GM23248 (cell line): ENCODE measurements around the gene SCRN2. TPM values are rescaled to one million over a fixed set of nuclear protein-coding genes. Genes with fewer than 3 reads are reported as not detected.

ENCODE experiments used
- DNase-seq: peaks from one replicate; pipeline ENCODE4 v3.0.0-alpha.2; 2015
- H2AFZ ChIP-seq: fragments of 200-600 bp; sonication (generic); 2 replicates; pipeline ENCODE4 v1.6.1; 2016; ENCODE audit warnings: antibody characterized with exemption
- H3F3A ChIP-seq: fragments of 200-600 bp; sonication (generic); 2 replicates; pipeline ENCODE4 v1.6.1; 2016; ENCODE audit warnings: mild to moderate bottlenecking, antibody characterized with exemption, mixed run types; ENCODE audit not compliant: insufficient read depth
- H3K27ac ChIP-seq: fragments of 200-600 bp; sonication (generic); 2 replicates; pipeline ENCODE4 v1.5.1; 2016; ENCODE audit warnings: mild to moderate bottlenecking
- H3K27me3 ChIP-seq: fragments of 200-600 bp; sonication (generic); replicated peaks from 2 replicates; pipeline ENCODE4 v1.6.1; 2016; ENCODE audit warnings: mild to moderate bottlenecking; ENCODE audit not compliant: insufficient read depth
- H3K36me3 ChIP-seq: fragments of 200-600 bp; sonication (generic); 2 replicates; pipeline ENCODE4 v1.6.1; 2016; ENCODE audit warnings: low read depth, mild to moderate bottlenecking
- H3K4me1 ChIP-seq: fragments of 200-600 bp; sonication (generic); 2 replicates; pipeline ENCODE4 v1.6.1; 2016; ENCODE audit warnings: mild to moderate bottlenecking; ENCODE audit not compliant: insufficient read depth
- H3K4me2 ChIP-seq: fragments of 200-600 bp; sonication (generic); one replicate; pipeline ENCODE4 v1.6.1; 2016; ENCODE audit warnings: mild to moderate bottlenecking; ENCODE audit not compliant: unreplicated experiment
- H3K4me3 ChIP-seq: fragments of 200-600 bp; sonication (generic); 2 replicates; pipeline ENCODE4 v1.5.1; 2016; ENCODE audit warnings: mild to moderate bottlenecking
- H3K79me2 ChIP-seq: fragments of 200-600 bp; sonication (generic); 2 replicates; pipeline ENCODE4 v1.6.1; 2016; ENCODE audit warnings: mild to moderate bottlenecking; ENCODE audit not compliant: insufficient read depth
- H3K9ac ChIP-seq: fragments of 200-600 bp; sonication (generic); 2 replicates; pipeline ENCODE4 v1.6.1; 2016; ENCODE audit warnings: mild to moderate bottlenecking
- H3K9me2 ChIP-seq: fragments of 200-600 bp; sonication (generic); 2 replicates; pipeline ENCODE4 v1.6.1; 2016; ENCODE audit warnings: mixed run types, mild to moderate bottlenecking, moderate library complexity; ENCODE audit not compliant: insufficient read depth
- H3K9me3 ChIP-seq: fragments of 200-600 bp; sonication (generic); one replicate; pipeline ENCODE4 v1.6.1; 2017; ENCODE audit warnings: low read depth
- H4K20me1 ChIP-seq: fragments of 200-600 bp; sonication (generic); 2 replicates; pipeline ENCODE4 v1.6.0; 2016; ENCODE audit not compliant: insufficient read depth
- EZH2 ChIP-seq: fragments of 200-600 bp; sonication (generic); IDR thresholded peaks from 2 replicates; pipeline ENCODE4 v1.6.1; 2018; ENCODE audit warnings: antibody characterized with exemption, mild to moderate bottlenecking; ENCODE audit not compliant: insufficient read depth, poor library complexity, severe bottlenecking
- EZH2phosphoT487 ChIP-seq: fragments of 200-600 bp; sonication (generic); IDR thresholded peaks from 2 replicates; pipeline ENCODE4 v1.6.1; 2018; ENCODE audit warnings: antibody characterized with exemption, moderate library complexity, mild to moderate bottlenecking, low read depth; ENCODE audit not compliant: insufficient read depth
- WGBS, 2 experiments: methylation state at CpG; one replicate each; pipeline ENCODE4 v1.1.6; 2015 to 2017; ENCODE audit warnings: low lambda C conversion rate in 2 of 2, low coverage in 1 of 2; ENCODE audit errors: missing lambda C conversion rate in 2 of 2; 5-methylcytosine and 5-hydroxymethylcytosine counted together
- in situ Hi-C: fragments of 300-500 bp; cut with MboI; formaldehyde crosslinking; loops from 2 replicates; pipeline ENCODE4 v1.15.0; 2020
- polyA plus RNA-seq: library from polyadenylated mRNA; unstranded; fragments of >200 nt; fragmentation: Nextera tagmentation; extraction: Ambion mirVana; gene quantifications from 2 replicates; pipeline ENCODE4 v1.2.1, GENCODE V29; 2016
- total RNA-seq: library from RNA; depleted of rRNA; stranded (reverse); fragments of >200 nt; shearing (Covaris generic); gene quantifications from 2 replicates; pipeline ENCODE4 v1.2.3, GENCODE V29; 2014

SCRN2 gene
- total and polyA plus RNA-seq, 2 experiments from 2014 or later, result 39.5 to 41.2 TPM

- H3K9me2 ChIP-seq, result no peaks in the 10 kb centered on the region
- no peak overlapping the region for H3K4me2 ChIP-seq
- no peaks in the 10 kb centered on the region for H3K4me1 ChIP-seq
- no peak overlapping the region for H3K4me3 ChIP-seq
- TF ChIP-seq EZH2phosphoT487 (no peak), EZH2 (no peak)
- H3K27me3 ChIP-seq, result peaks cover 3% of the 10 kb centered on the region; the same call in 1 of the 2 replicates
- H2AFZ ChIP-seq, result no peak overlapping the region
- H3F3A ChIP-seq, result no peaks in the 10 kb centered on the region
- H3K27ac ChIP-seq, result no peak overlapping the region
- 17 to 29% methylated on average over 4 to 6 of the region's 6 CpGs for WGBS, 2 experiments
- H3K36me3 ChIP-seq, result no peaks in the 10 kb centered on the region
- no peaks in the 10 kb centered on the region for H3K9me3 ChIP-seq
- no peaks in the 10 kb centered on the region for H4K20me1 ChIP-seq
- no peaks in the 10 kb centered on the region for H3K79me2 ChIP-seq
- no peak for DNase-seq
- H3K9ac ChIP-seq, result no peak overlapping the region
- in situ Hi-C loops, result no loop called here
Measured at GRCh38 chr17:47801906-47802305, 39.2 kb downstream of the SCRN2 start.

GRCh38 chr17:47801176-47801765 lies 39.8 kb downstream of the SCRN2 start:
- no peak overlapping the region for H3K9ac ChIP-seq
- WGBS, 2 experiments, result 59 to 71% methylated on average over 4 of the region's 4 CpGs
- no peaks in the 10 kb centered on the region for H3K9me2 ChIP-seq
- in situ Hi-C loops, result no loop called here
- H3K27ac ChIP-seq, result no peak overlapping the region
- TF ChIP-seq EZH2phosphoT487 (no peak), EZH2 (no peak)
- no peaks in the 10 kb centered on the region for H3K4me1 ChIP-seq
- no peaks in the 10 kb centered on the region for H4K20me1 ChIP-seq
- H3F3A ChIP-seq, result no peaks in the 10 kb centered on the region
- no peaks in the 10 kb centered on the region for H3K9me3 ChIP-seq
- no peak overlapping the region for H2AFZ ChIP-seq
- H3K79me2 ChIP-seq, result no peaks in the 10 kb centered on the region
- no peaks in the 10 kb centered on the region for H3K36me3 ChIP-seq
- H3K27me3 ChIP-seq, result peaks cover 3% of the 10 kb centered on the region; the same call in 1 of the 2 replicates
- DNase-seq, result no peak
- H3K4me3 ChIP-seq, result no peak overlapping the region
- H3K4me2 ChIP-seq, result no peak overlapping the region

- H3K9ac ChIP-seq, result no peak overlapping the region
- H3K4me1 ChIP-seq, result no peaks in the 10 kb centered on the region
- H3K27me3 ChIP-seq, result peaks cover 5% of the 10 kb centered on the region; the same call in 1 of the 2 replicates
- no peak for DNase-seq
- no peaks in the 10 kb centered on the region for H3K79me2 ChIP-seq
- WGBS, 2 experiments, result 73 to 75% methylated on average over 12 of the region's 12 CpGs
- H2AFZ ChIP-seq, result no peak overlapping the region
- no peaks in the 10 kb centered on the region for H3K9me2 ChIP-seq
- no peak overlapping the region for H3K4me3 ChIP-seq
- no peaks in the 10 kb centered on the region for H3F3A ChIP-seq
- H3K27ac ChIP-seq, result no peak overlapping the region
- H4K20me1 ChIP-seq, result no peaks in the 10 kb centered on the region
- no peaks in the 10 kb centered on the region for H3K9me3 ChIP-seq
- H3K4me2 ChIP-seq, result no peak overlapping the region
- TF ChIP-seq EZH2 (no peak), EZH2phosphoT487 (no peak)
- in situ Hi-C loops, result no loop called here
- no peaks in the 10 kb centered on the region for H3K36me3 ChIP-seq
Measured at GRCh38 chr17:47800686-47801085, 40.4 kb downstream of the SCRN2 start.

GRCh38 chr17:47797797-47798196 lies 43.3 kb downstream of the SCRN2 start:
- no peaks in the 10 kb centered on the region for H3F3A ChIP-seq
- no peaks in the 10 kb centered on the region for H4K20me1 ChIP-seq
- H3K4me1 ChIP-seq, result no peaks in the 10 kb centered on the region
- peaks cover 33% of the 10 kb centered on the region for H3K27me3 ChIP-seq
- no peak overlapping the region for H3K27ac ChIP-seq
- no peak overlapping the region for H2AFZ ChIP-seq
- no peak overlapping the region for H3K4me2 ChIP-seq
- no peak for TF ChIP-seq EZH2phosphoT487
- no peak overlapping the region for H3K9ac ChIP-seq
- no peak for DNase-seq
- WGBS, 2 experiments, result 53 to 59% methylated on average over 2 of the region's 2 CpGs
- in situ Hi-C loops, result no loop called here
- no peak overlapping the region for H3K4me3 ChIP-seq
- no peaks in the 10 kb centered on the region for H3K36me3 ChIP-seq
- no peaks in the 10 kb centered on the region for H3K9me2 ChIP-seq
- no peaks in the 10 kb centered on the region for H3K79me2 ChIP-seq
- no peaks in the 10 kb centered on the region for H3K9me3 ChIP-seq

- Histone ChIP-seq H3K4me2 (no peak overlapping the region), H3K27me3 (peaks cover 68% of the 10 kb centered on the region), H3F3A (no peaks in the 10 kb centered on the region), H4K20me1 (no peaks in the 10 kb centered on the region), H3K4me3 (no peak overlapping the region), H3K9me2 (no peaks in the 10 kb centered on the region), H3K79me2 (no peaks in the 10 kb centered on the region), H3K27ac (no peak overlapping the region), H3K4me1 (no peaks in the 10 kb centered on the region), H3K36me3 (no peaks in the 10 kb centered on the region), H3K9me3 (no peaks in the 10 kb centered on the region), H3K9ac (no peak overlapping the region), H2AFZ (no peak overlapping the region)
- no peak for DNase-seq
- WGBS, 2 experiments, result 20 to 31% methylated on average over 6 of the region's 6 CpGs
- TF ChIP-seq EZH2phosphoT487 (no peak), EZH2 (no peak)
- in situ Hi-C loops, result no loop called here
Measured at GRCh38 chr17:47792979-47793378, 48.1 kb downstream of the SCRN2 start.
